Inflammatory macrophage treated with lipopolysaccharide for 1 hour (primary cell): ENCODE measurements around the gene ZC2HC1B.
A peak's percentile ranks its signal among the peaks of the same experiment; 100 is the strongest.

Experiments
- DNase-seq, 2 donors: peaks; one replicate each; pipeline ENCODE4 v3.0.0-alpha.2; 2020 to 2022

ZC2HC1B gene

GRCh38 chr6:143963158-143963919 lies 99.1 kb downstream of the ZC2HC1B start:
- no peak for DNase-seq

GRCh38 chr6:143964674-143965081 lies 100.4 kb downstream of the ZC2HC1B start:
- no peak for DNase-seq

GRCh38 chr6:143965503-143966171 lies 101.4 kb downstream of the ZC2HC1B start:
- peak; percentile 52 to 68 for DNase-seq

DNA sequence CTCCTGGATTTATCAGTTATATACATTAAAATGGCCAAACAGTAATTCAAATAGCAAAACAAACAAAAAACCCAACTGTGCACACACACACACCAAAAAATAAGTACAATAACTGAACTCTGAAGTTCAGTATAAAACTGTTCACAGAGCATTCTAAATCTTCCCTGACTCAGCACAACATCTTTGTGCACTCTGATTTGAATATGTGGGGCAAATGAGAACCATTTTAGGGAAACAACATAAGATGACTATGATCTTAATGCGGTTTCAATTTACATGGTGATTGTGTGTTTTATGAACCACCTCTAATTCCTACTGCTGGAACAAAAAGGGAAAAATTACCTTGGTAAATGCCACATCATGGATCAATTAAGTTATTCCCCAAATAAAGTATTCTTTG lies 102.0 kb downstream of the ZC2HC1B start:
- DNase-seq, result peak; percentile 23 to 47

DNA sequence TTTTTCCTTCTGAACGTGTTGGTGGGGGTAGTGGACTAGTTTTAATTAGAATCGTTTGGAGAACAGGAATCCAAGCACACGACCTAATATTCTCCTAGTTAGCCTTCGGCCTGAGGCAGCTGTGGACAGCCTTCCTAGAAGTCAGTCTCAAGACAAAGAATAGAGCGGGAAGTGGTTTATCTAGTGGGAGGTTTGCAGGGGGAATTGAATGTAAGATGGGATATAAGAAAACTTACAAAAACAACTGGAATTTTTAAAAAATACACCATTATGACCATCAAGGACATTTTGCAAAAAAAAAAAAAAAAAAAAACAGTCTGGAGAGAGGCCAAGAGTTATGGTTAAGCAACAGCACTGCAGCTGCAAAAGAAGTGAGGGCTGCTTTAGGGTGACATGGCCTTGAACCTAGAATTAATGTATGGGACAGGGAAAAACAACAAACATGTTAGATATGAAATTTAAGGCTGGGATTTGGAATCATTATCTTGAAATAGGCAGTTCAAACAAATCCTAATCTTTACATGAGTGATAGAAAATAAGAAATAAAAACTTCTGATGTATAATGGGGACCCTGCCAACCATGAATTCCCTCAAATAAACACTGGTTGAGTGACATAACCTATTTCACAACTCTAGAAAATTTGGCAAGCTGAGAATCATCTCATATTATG lies 103.6 kb downstream of the ZC2HC1B start:
- DNase-seq, result peak in 1 of 2 donors; percentile 11

- DNase-seq, result no peak
Observed at GRCh38 chr6:143969077-143969476, 104.8 kb downstream of the ZC2HC1B start.

- DNase-seq, result no peak
Observed at GRCh38 chr6:143970456-143971218, 106.4 kb downstream of the ZC2HC1B start.

DNA sequence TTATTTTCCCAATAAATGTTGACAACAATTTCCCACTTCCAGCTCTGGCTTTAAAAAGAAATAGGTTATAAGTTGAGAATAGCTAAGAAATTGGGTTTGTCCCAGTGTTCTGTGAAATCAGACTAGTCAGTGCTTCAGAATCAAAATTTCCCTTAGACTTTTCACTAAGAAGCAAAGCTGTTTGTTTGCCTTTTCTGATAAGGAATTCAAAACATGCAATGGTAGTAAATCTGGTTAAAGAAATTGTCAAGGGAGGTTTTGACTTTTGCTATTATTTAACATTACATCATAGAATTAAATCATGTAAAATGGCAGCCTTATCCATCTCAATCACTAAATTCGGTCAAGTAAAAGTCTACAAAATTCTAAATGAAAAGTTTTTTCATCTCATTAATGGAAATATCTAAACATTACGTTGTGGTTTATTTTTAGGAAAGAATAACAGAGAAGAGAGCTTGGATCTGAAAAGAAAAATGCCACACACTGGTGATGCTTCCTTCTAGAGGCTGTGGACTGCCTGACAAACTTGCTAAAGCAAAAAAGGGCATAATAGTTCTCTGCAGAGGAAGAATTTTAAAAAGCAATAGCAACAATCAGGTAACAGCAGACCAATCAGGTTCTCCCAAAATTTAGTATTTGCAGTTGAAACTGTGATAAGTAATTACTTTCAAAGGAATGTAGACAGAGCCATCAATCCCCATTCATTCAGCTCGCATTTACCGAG lies 107.4 kb downstream of the ZC2HC1B start:
- DNase-seq, result no peak

GRCh38 chr6:143973097-143973966 lies 109.1 kb downstream of the ZC2HC1B start:
- DNase-seq, result no peak

DNA sequence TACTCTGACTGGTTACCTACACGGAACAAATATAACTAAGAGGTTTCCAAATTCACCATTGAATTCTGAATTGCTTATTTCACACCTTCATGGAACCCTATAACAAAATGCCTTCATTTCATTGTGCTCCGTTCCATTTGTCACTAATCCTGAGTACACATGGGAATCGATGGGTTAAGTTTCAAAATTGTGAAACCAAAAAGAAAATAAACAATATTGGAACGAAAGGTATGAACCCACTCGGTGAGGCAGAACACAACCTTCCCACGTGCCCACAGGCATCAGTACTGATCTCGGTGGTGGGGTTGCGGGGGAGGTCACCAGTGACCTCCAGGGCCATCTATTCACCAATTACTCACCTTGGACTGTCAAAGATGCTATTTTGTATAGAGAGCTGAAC lies 109.8 kb downstream of the ZC2HC1B start:
- DNase-seq, result no peak

GRCh38 chr6:143976806-143977349 lies 112.6 kb downstream of the ZC2HC1B start:
- DNase-seq, result peak; percentile 33 to 44

DNA sequence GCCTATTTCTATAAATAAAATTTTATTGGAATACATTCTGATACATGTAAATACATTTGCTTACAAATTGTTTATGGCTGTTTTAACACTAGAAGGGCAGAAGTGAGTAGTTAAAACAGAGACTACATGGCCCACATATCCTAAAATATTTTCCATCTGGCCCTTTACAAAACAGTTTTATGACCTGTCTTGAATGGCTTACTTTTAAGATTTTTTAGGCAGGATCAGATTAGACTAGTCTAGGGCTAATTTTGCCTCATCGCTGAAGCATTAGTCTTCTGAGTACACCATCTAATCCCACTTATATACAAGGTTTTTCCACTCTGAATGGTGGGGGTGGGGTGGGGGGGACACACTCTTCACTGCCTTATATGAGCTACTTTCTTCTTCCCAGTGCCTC lies 116.6 kb downstream of the ZC2HC1B start:
- DNase-seq, result no peak

DNA sequence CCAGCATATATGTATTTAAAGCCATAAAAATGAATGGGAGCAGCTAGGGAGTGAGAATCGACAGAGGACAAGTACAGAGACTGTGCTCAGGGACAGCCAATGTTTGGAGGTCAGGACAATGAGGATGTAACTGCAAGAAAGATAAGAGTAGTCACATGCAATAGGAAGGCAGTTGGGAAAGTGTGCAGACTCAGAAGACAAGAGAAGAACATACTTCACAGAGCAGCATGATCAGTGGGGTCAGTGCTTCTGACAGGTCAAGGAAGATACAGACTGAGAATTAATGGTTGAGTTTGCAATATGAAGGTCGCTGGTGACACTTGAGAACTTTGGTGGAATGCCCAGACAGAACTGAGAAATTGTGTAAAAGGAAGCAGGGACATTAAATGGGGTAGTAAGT lies 118.7 kb downstream of the ZC2HC1B start:
- DNase-seq, result peak; percentile 21 to 25

DNA sequence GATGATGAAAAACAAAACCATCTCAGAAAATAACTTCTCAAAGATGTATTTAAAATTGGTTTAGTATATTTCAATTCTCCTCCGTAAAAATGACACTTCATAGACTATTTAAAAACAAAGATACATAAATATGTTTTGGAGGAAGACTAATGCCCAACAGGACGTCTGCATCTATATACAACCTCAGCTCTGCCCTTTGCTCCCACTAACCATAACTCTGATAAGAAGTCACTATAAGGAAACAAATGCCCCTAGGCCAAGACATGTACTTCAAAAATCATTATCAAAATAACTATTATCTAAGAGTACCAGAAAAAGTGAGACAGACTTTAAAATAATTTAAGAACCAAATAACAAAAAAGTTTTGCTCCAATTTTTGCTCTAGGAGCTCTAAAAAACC lies 120.4 kb downstream of the ZC2HC1B start:
- no peak for DNase-seq

- DNase-seq, result no peak
Observed at GRCh38 chr6:143986463-143987065, 122.3 kb downstream of the ZC2HC1B start.
